NCI-H1694 (cell line): Measurements from ENCODE around the gene CYB5R4.
A peak's percentile ranks its signal among the peaks of the same experiment; 100 is the strongest.

Source experiments
- DNase-seq: peaks from one replicate; lab custom pipeline; 2025; lab: John Stamatoyannopoulos, UW

CYB5R4 gene

GRCh38 chr6:83859410-83860358 lies at the start of gene CYB5R4:
Gene CYB5R4 (plus strand): TSS chr6:83859689. CDS start chr6:83859783, 94 bp downstream.
- peak; percentile 56 for DNase-seq

GRCh38 chr6:83812595-83812994 lies 46.9 kb upstream of the CYB5R4 start:
- no peak for DNase-seq

GRCh38 chr6:83815631-83816272 lies 43.7 kb upstream of the CYB5R4 start:
- no peak for DNase-seq

GRCh38 chr6:83822629-83823169 lies 36.8 kb upstream of the CYB5R4 start:
- DNase-seq, result no peak

GRCh38 chr6:83824388-83824801 lies 35.1 kb upstream of the CYB5R4 start:
- no peak for DNase-seq

GRCh38 chr6:83824831-83825230 lies 34.7 kb upstream of the CYB5R4 start:
- DNase-seq, result no peak

- DNase-seq, result no peak
Observed at GRCh38 chr6:83827050-83827449, 32.4 kb upstream of the CYB5R4 start.

- DNase-seq, result no peak
Observed at GRCh38 chr6:83838727-83839126, 20.8 kb upstream of the CYB5R4 start.

- DNase-seq, result no peak
Observed at GRCh38 chr6:83844170-83844569, 15.3 kb upstream of the CYB5R4 start.

GRCh38 chr6:83846291-83846690 lies 13.2 kb upstream of the CYB5R4 start:
- no peak for DNase-seq

GRCh38 chr6:83847179-83847578 lies 12.3 kb upstream of the CYB5R4 start:
- DNase-seq, result no peak

GRCh38 chr6:83849127-83849526 lies 10.4 kb upstream of the CYB5R4 start:
- no peak for DNase-seq

- DNase-seq, result no peak
Observed at GRCh38 chr6:83849610-83850009, 9.9 kb upstream of the CYB5R4 start.

GRCh38 chr6:83852528-83853177 lies 6.8 kb upstream of the CYB5R4 start:
- no peak for DNase-seq

- DNase-seq, result peak; percentile 33
Observed at GRCh38 chr6:83853178-83854000, 6.1 kb upstream of the CYB5R4 start, which contains the start of gene RIPPLY2. Gene RIPPLY2 (plus strand): TSS chr6:83853360. CDS start chr6:83853417, 57 bp downstream.

- peak; percentile 17 for DNase-seq
Observed at GRCh38 chr6:83854001-83854501, 5.4 kb upstream of the CYB5R4 start.

- no peak for DNase-seq
Observed at GRCh38 chr6:83854766-83855165, 4.7 kb upstream of the CYB5R4 start.

GRCh38 chr6:83860359-83860755 lies 868 bp downstream of the CYB5R4 start:
- no peak for DNase-seq

GRCh38 chr6:83860782-83861495 lies 1.4 kb downstream of the CYB5R4 start:
- no peak for DNase-seq

- no peak for DNase-seq
Observed at GRCh38 chr6:83862776-83863471, 3.4 kb downstream of the CYB5R4 start.
